Measurements from ENCODE around the gene STXBP3.

- TF ChIP-seq CTCF (IDR thresholded peaks at IDR 0.05; ENCODE audit: borderline replicate concordance, extremely low read depth, low read length, poor library complexity, severe bottlenecking) (no peak), EZH2 (IDR thresholded peaks at IDR 0.05; ENCODE audit: borderline replicate concordance, low read depth, low read length, severe bottlenecking) (no peak)
Observed at GRCh38 chr1:108819878-108820277, 73.4 kb downstream of the STXBP3 start.
